ENCODE measurements around the gene AKR1D1. TPM values are rescaled to one million over a fixed set of nuclear protein-coding genes. Genes with fewer than 3 reads are reported as not detected.

AKR1D1 gene
- total and polyA plus RNA-seq, 7 donors: not detected

- Histone ChIP-seq H3K27me3 (no peaks in the 10 kb centered on the region), H3K9me3 (peaks cover 0 to 3% (median 0%) of the 10 kb centered on the region in 4 donors), H3K4me1 (no peaks in the 10 kb centered on the region), H3K4me3 (no peak overlapping the region), H3K36me3 (no peaks in the 10 kb centered on the region), H3K27ac (no peak overlapping the region)
- WGBS, 2 donors: 99 to 100% methylated on average over 2 of the region's 2 CpGs
- TF ChIP-seq EP300 (IDR thresholded peaks at IDR 0.05): no peak
- no peak for TF ChIP-seq POLR2A (IDR thresholded peaks at IDR 0.05)
- TF ChIP-seq POLR2AphosphoS5 (IDR thresholded peaks at IDR 0.05): no peak
- no peak for TF ChIP-seq CTCF (IDR thresholded peaks at IDR 0.05)
- no peak for DNase-seq
- intact Hi-C loops (cut with DNase I): no loop called here
Observed at GRCh38 chr7:138077809-138078208, 1.6 kb downstream of the AKR1D1 start.

GRCh38 chr7:138079137-138079536 is 2.9 kb downstream of the AKR1D1 start:
- H3K36me3 ChIP-seq: no peaks in the 10 kb centered on the region
- H3K9me3 ChIP-seq: peaks cover 0 to under 1% (median 0%) of the 10 kb centered on the region in 4 donors
- intact Hi-C loops (cut with DNase I): no loop called here
- no peak for TF ChIP-seq EP300 (IDR thresholded peaks at IDR 0.05)
- no peak for TF ChIP-seq CTCF (IDR thresholded peaks at IDR 0.05)
- no peak for TF ChIP-seq POLR2AphosphoS5 (IDR thresholded peaks at IDR 0.05)
- TF ChIP-seq POLR2A (IDR thresholded peaks at IDR 0.05): no peak
- no peak overlapping the region for H3K4me3 ChIP-seq
- no peaks in the 10 kb centered on the region for H3K27me3 ChIP-seq
- DNase-seq: no peak
- 91 to 98% methylated on average over 1 of the region's 1 CpG for WGBS, 2 donors
- no peak overlapping the region for H3K27ac ChIP-seq
- H3K4me1 ChIP-seq: no peaks in the 10 kb centered on the region

- Histone ChIP-seq H3K4me3 (no peak overlapping the region), H3K4me1 (no peaks in the 10 kb centered on the region), H3K27me3 (no peaks in the 10 kb centered on the region), H3K36me3 (no peaks in the 10 kb centered on the region), H3K27ac (no peak overlapping the region), H3K9me3 (no peaks in the 10 kb centered on the region)
- TF ChIP-seq POLR2A (IDR thresholded peaks at IDR 0.05): no peak
- TF ChIP-seq CTCF (IDR thresholded peaks at IDR 0.05): no peak
- no peak for TF ChIP-seq POLR2AphosphoS5 (IDR thresholded peaks at IDR 0.05)
- no peak for TF ChIP-seq EP300 (IDR thresholded peaks at IDR 0.05)
- intact Hi-C loops (cut with DNase I): no loop called here
- DNase-seq: no peak
- WGBS, 2 donors: 89 to 93% methylated on average over 4 of the region's 4 CpGs
Observed at GRCh38 chr7:138081868-138082267, 5.6 kb downstream of the AKR1D1 start.

- no peaks in the 10 kb centered on the region for H3K4me1 ChIP-seq
- no peak overlapping the region for H3K4me3 ChIP-seq
- H3K9me3 ChIP-seq: no peaks in the 10 kb centered on the region
- no peaks in the 10 kb centered on the region for H3K36me3 ChIP-seq
- WGBS, 2 donors: 59 to 75% methylated on average over 3 of the region's 3 CpGs
- no peaks in the 10 kb centered on the region for H3K27me3 ChIP-seq
- TF ChIP-seq CTCF (IDR thresholded peaks at IDR 0.05) (no peak), POLR2A (IDR thresholded peaks at IDR 0.05) (no peak), POLR2AphosphoS5 (IDR thresholded peaks at IDR 0.05) (no peak), EP300 (IDR thresholded peaks at IDR 0.05) (no peak)
- DNase-seq: no peak
- intact Hi-C loops (cut with DNase I): no loop called here
- H3K27ac ChIP-seq: no peak overlapping the region
Observed at GRCh38 chr7:138083859-138084258, 7.6 kb downstream of the AKR1D1 start.

- H3K9me3 ChIP-seq: no peaks in the 10 kb centered on the region
- H3K36me3 ChIP-seq: no peaks in the 10 kb centered on the region
- no peaks in the 10 kb centered on the region for H3K27me3 ChIP-seq
- no peak for DNase-seq
- TF ChIP-seq POLR2A (IDR thresholded peaks at IDR 0.05) (no peak), CTCF (IDR thresholded peaks at IDR 0.05) (no peak), EP300 (IDR thresholded peaks at IDR 0.05) (no peak), POLR2AphosphoS5 (IDR thresholded peaks at IDR 0.05) (no peak)
- 91 to 92% methylated on average over 5 of the region's 5 CpGs for WGBS, 2 donors
- H3K27ac ChIP-seq: no peak overlapping the region
- intact Hi-C loops (cut with DNase I): no loop called here
- no peak overlapping the region for H3K4me3 ChIP-seq
- no peaks in the 10 kb centered on the region for H3K4me1 ChIP-seq
Observed at GRCh38 chr7:138086563-138087270, 10.5 kb downstream of the AKR1D1 start.
